ENCODE measurements around the gene ADARB1.

DNA sequence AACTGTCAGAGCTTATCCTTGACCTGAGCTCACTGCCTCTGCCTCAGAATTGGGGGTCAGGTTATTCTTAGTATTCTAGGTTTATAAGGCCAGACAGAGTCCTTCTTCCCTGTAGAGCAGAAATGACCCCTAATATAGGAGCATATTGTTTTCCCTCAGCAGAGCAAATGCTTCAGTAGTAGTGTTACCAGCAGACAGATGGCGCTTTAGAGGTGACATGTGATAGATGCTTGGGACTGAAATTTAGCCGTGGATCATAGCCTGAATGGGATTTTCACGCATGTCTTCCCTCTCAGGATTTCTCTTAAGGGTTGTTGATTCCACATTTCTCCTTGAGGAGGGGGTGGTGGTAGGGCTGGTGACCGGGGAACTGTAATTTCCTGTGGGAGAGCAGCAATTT lies 24.5 kb downstream of the ADARB1 start:
- TF ChIP-seq CTCF (conservative IDR thresholded peaks at IDR 0.05; ENCODE audit: low read length) (peak; percentile 82), EZH2phosphoT487 (IDR thresholded peaks at IDR 0.05; ENCODE audit: borderline replicate concordance, low read depth, low read length) (no peak)

Data from OCI-LY7 (cell line).